OCI-LY1 (cell line): ENCODE results near the gene LMO3.

Source experiments
- EZH2 ChIP-seq: fragments of 200-600 bp; sonication (generic), shearing (Covaris generic); IDR thresholded peaks from 2 replicates; pipeline ENCODE4 v1.8.0; 2017; ENCODE audit warnings: borderline replicate concordance, mixed run types, mild to moderate bottlenecking, antibody characterized with exemption, low read length, moderate library complexity, mixed read lengths
- TF ChIP-seq, protein P1 (sequence below): fragments of 200-600 bp; sonication (generic), shearing (Covaris generic); IDR thresholded peaks from 2 replicates; pipeline ENCODE4 v1.5.1; 2017; ENCODE audit warnings: mild to moderate bottlenecking, antibody characterized with exemption, low read length, moderate library complexity, mixed read lengths

- TF ChIP-seq, protein P1, sequence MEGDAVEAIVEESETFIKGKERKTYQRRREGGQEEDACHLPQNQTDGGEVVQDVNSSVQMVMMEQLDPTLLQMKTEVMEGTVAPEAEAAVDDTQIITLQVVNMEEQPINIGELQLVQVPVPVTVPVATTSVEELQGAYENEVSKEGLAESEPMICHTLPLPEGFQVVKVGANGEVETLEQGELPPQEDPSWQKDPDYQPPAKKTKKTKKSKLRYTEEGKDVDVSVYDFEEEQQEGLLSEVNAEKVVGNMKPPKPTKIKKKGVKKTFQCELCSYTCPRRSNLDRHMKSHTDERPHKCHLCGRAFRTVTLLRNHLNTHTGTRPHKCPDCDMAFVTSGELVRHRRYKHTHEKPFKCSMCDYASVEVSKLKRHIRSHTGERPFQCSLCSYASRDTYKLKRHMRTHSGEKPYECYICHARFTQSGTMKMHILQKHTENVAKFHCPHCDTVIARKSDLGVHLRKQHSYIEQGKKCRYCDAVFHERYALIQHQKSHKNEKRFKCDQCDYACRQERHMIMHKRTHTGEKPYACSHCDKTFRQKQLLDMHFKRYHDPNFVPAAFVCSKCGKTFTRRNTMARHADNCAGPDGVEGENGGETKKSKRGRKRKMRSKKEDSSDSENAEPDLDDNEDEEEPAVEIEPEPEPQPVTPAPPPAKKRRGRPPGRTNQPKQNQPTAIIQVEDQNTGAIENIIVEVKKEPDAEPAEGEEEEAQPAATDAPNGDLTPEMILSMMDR, result no peak
- no peak for TF ChIP-seq EZH2
Measured at GRCh38 chr12:16586350-16587109, 19.4 kb downstream of the LMO3 start.
